Measurements from ENCODE around the gene TMEM217.
"Not testable (repeated sequence)": the region's sequence is repeated elsewhere in the genome, so short reads cannot be mapped to it uniquely, and the experiment has no call there.

Gene TMEM217

GRCh38 chr6:37209461-37210205 is 48.3 kb downstream of the TMEM217 start:
- no peak for DNase-seq

- DNase-seq: no peak
Measured at GRCh38 chr6:37208793-37209192, 49.2 kb downstream of the TMEM217 start.

GRCh38 chr6:37207903-37208456 is 50.0 kb downstream of the TMEM217 start:
- peak; percentile 40 to 76 for DNase-seq

- DNase-seq: no peak
Measured at GRCh38 chr6:37206622-37207021, 51.3 kb downstream of the TMEM217 start.

GRCh38 chr6:37205997-37206340 is 52.0 kb downstream of the TMEM217 start:
- no peak for DNase-seq

GRCh38 chr6:37205175-37205996 is 52.6 kb downstream of the TMEM217 start:
- DNase-seq: no peak

GRCh38 chr6:37204014-37204751 is 53.8 kb downstream of the TMEM217 start:
- no peak for DNase-seq

GRCh38 chr6:37202788-37203491 is 55.0 kb downstream of the TMEM217 start:
- no peak for DNase-seq

GRCh38 chr6:37201726-37202125 is 56.2 kb downstream of the TMEM217 start:
- no peak for DNase-seq

- no peak for DNase-seq
Measured at GRCh38 chr6:37200085-37200484, 57.9 kb downstream of the TMEM217 start.

- not testable (repeated sequence) for DNase-seq
Measured at GRCh38 chr6:37196451-37196850, 61.5 kb downstream of the TMEM217 start.

GRCh38 chr6:37194886-37195285 is 63.1 kb downstream of the TMEM217 start:
- not testable (repeated sequence) for DNase-seq

- DNase-seq: no peak
Measured at GRCh38 chr6:37192666-37193065, 65.3 kb downstream of the TMEM217 start.

- DNase-seq: no peak
Measured at GRCh38 chr6:37190159-37190535, 67.8 kb downstream of the TMEM217 start.

- DNase-seq: peak in 1 of 2 experiments; percentile 39
Measured at GRCh38 chr6:37188962-37189510, 68.9 kb downstream of the TMEM217 start.

- DNase-seq: no peak
Measured at GRCh38 chr6:37187321-37188022, 70.5 kb downstream of the TMEM217 start.

GRCh38 chr6:37185949-37186720 is 71.8 kb downstream of the TMEM217 start:
- not testable (repeated sequence) for DNase-seq

- DNase-seq: no peak
Measured at GRCh38 chr6:37182736-37183590, 75.0 kb downstream of the TMEM217 start.

- not testable (repeated sequence) for DNase-seq
Measured at GRCh38 chr6:37180610-37181009, 77.3 kb downstream of the TMEM217 start.

GRCh38 chr6:37180075-37180474 is 77.9 kb downstream of the TMEM217 start:
- no peak for DNase-seq

Measured in SW 1271 (cell line).